HG03432 (cell line): ENCODE results near the gene ROGDI.

ENCODE experiments used
- ATAC-seq: cut with Tn5 transposase; IDR thresholded peaks from one replicate; pipeline ENCODE4 v1.9.1; 2021; ENCODE audit warnings: mild to moderate bottlenecking, moderate library complexity; ENCODE audit not compliant: unreplicated experiment

The ROGDI gene

DNA sequence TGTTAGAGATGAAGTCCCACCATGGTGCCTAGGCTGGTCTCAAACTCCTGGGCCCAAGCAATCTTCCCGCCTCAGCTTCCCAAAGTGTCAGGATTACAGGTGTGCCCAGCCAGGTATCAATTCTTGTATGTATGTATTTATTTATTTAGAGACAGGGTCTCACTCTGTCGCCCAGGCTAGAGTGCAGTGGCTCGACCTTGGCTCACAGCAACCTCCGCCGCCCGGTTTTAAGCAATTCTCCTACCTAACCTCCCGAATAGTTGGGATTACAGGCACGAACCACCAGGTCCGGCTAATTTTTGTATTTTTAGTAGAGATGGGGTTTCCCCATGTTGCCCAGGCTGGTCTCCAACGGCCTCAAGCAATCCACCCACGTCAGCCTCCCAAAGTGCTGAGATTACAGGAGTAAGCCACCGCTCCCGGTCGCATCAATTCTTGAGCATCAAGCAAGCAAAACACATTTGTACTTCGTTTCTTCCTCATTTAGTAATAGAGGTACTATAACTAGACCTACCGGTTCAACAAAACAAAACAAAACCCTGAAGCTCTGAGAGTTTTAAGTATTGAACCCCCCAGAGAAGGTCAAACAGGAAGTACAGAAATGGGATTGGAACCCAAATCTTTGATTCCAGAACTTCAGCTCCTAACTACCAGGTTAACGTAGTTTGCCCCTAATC is 34.4 kb downstream of the ROGDI start:
- no peak for ATAC-seq

DNA sequence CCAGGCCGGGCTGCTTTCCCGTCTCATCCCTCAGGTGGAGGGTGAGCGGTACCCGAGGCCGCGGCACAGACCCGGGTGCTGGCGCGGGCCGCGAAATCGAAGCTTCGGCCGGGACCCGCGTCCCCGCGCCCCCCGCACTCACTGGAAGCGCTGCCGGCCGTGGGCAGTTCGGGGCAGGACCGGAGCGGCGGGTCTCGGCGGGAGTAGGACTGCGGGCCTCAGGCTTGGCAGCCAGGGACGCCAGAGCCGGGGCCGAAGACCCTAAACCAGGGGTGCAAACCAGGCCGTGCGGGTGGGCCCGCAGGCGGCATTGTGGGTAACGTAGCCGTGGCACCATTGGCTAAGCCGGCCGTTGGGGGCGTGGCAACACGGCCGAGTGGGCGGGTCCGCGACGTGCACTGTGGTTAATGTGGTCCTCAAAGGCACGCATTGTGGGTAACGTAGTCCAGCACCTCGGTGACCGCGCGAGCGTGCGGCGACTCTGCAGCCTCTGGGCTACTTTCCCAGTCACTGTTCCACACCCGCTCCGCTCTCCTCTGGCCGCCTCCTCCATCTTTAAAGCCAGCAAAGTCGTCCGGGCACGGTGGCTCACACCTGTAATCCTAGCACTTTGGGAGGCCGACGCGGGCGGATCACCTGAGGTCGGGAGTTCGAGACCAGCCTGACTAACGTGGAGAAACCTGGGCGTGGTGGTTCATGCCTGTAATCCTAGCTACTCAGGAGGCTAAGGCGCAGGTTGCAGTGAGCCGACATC is 35.4 kb downstream of the ROGDI start, which contains the start of gene ZNF500:
Gene ZNF500, minus strand, starts transcription at position 288 of the 754 bp plus-strand sequence. CDS start 1,184 bp downstream, outside the sequence.
- peak; percentile 90 for ATAC-seq

GRCh38 chr16:4765511-4766474 is 36.6 kb downstream of the ROGDI start:
- ATAC-seq: no peak

- no peak for ATAC-seq
These were observed 38.6 kb downstream of the ROGDI start for GRCh38 chr16:4763791-4764190.

DNA sequence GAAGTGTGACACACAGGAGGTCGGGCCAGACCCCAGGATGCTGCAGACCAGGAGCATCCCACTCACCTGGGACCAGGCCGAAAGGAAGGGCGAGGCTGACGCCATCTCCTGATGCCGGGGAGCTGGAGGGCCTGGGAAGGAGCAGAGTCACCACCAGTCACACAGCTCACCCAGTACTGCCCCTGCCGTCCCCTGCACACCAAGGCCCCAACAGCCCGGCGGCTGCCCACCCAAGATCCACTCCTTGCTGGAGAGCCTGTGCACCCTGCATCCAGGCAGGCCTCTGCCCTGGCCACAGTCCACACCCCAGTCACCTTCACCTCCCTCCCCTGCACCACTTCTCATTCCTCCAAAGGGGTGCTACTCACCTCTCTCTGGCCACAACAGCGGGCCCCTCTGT is 40.2 kb downstream of the ROGDI start:
- ATAC-seq: no peak

DNA sequence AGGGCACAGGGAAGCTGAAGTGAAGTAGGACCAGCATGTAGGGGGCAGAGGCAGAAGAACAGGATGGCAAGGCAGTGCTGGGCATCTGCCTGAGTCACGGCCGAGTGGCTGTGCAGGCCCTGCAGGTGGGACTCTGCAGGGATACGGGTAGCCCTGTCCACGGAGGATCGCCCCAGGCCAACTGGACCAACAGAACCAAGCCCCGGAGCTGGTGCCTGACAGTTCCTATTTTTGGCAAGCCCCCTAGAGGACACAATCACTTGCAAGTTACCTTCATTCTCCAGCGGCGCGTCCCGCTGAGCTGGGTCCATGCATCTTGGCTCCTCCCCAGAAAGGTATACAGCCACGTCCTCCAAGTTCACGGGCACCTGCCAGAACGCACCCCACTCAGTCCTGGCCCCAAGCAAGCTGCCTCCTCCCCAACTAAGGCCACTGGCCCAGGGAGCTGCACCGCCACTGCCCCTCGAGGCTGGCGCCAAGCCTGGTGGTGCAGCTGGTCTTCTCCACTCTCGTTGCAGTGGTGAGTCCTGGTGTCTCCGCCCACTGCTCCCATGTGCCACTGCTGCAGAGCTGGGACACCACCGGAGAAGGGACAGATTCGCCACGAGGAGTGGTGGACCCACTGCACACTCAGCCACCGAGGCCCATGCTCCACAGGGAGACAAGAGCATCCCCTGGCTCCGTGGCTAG is 42.1 kb downstream of the ROGDI start:
- no peak for ATAC-seq

GRCh38 chr16:4755687-4756086 is 46.7 kb downstream of the ROGDI start:
- no peak for ATAC-seq

DNA sequence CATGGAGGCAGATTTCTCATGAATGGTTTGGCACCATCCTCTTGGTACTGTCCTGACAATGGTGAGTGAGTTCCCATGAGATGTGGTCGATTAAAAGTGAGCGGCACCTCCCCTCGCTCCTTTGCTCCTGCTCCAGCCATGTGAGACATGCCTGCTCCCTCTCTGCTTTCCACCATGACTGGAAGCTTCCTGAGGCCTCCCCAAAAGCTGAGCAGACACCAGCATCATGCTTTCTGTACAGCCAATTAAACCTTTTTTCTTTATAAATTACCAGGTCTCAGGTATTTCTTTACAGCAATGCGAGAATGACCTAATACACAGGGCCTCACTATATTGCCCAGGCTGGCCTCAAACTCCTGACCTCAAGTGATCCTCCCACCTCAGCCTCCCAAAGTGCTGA is 47.6 kb downstream of the ROGDI start:
- ATAC-seq: no peak

GRCh38 chr16:4753227-4753626 is 49.2 kb downstream of the ROGDI start:
- ATAC-seq: no peak

GRCh38 chr16:4752351-4753100 is 49.9 kb downstream of the ROGDI start:
- no peak for ATAC-seq

DNA sequence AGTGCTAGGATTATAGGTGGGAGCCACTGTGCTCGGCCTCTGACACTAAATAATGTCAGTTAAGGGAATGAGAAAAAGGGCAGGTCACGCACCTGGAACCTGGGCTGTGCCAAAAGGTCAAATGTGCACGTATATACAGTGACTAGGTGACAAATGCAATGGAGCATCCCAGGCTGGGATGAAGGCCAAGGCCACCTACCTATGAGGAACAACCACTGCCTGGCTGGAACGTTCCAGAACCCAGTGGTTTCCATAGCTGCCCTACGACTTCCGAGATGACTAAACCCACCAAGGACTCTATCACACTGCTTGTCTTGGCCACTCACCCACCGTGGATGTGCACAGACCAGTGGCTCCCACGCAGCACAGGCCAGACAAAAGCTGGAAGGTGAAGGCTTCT is 51.5 kb downstream of the ROGDI start:
- ATAC-seq: no peak

GRCh38 chr16:4749700-4750257 is 52.7 kb downstream of the ROGDI start:
- no peak for ATAC-seq

DNA sequence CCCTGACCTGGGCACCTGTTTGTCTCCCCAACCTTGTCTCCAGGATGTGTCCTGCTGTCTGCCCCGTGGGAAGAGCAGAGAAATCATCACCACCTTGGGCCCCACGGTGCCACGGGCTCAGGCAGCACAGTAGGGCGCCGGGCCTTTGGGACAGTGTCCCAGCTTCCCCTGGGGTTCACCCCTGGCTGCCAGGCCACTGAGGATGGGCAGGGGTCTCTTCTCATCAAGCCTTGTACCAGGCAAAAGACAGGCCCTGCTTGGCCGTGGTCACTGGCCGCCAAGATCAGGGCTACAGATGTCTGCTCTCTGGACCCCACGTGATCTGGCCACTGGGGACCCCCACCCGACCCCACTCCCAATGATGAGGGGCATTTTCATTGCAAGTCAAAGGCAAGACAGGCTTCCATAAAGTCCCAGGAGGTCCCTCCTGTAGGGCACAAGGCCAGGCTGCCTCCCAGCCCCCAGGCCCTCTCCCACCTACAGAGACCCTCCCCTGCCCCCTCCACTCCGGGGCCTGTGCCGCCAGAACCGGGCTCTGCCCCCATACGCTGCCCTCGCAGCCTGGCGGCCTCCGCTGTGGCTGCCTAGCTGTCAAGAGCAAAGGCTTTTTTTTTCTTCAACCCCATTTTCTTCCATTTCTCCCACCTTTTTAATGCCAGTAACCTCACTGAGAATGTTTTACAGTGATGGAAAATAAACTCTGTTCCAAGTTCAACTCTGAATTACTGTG is 53.6 kb downstream of the ROGDI start:
- ATAC-seq: no peak

DNA sequence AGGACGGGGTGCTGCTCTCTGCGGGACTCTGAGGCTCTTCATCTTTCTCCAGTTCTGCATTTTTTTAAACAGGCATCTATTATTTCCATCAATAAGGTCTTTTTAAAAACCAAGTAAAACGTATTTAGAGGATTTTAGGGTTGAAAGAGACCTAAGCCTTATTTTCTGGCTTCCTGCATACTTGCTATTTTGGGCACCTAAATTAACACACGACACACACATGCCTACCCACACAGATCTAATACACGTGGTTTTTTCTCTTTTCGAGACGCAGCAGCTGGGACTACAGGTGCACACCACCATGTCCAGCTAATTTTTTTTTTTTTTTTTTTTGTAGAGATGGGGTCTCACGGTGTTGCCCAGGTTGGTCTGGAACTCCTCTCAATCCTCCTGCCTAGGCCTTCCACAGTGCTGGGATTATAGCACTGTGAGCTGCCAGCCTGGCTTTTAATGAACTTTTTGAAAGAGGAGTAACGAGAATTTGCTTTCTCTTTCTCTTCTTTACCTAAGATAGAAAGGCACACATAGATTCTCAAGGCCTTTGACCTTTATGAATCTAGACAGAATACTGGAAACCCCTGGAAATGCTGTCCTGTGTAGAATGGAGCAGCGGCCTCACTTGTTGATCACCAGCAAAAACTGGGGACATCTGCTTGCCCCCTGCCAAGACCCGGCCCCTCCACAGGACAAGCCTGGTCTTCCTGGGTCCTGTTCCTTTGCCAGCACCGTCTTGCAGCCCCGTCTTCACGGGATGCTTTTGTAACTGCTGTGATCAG is 54.3 kb downstream of the ROGDI start:
- no peak for ATAC-seq

DNA sequence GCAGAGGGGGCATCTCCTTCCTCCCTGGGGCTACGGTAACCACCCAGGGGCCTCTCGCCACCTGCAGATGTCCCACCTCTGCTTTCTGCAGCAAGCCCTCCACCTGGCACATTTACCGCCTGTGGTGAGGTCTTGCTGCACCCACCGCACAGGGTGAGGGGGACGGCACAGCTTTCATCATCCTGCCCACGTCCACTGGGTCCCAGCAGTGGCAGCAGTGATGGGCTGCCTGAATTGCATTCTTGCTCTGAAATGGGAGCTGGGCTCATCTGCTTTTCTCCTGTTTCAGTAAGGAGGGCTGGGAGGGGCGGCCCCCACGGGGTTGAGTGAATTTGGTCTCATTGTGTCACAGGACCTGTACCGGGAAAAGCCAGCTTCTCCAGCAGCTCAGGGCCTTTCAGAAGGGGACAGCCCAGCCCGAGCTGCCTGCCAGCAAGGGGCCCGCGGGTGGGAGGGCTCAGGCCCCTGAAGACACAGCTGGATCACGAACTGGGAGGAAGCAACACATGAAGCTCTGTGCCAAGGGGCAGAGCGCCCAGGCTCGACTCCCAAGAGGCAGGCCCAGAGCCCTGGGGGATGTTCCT is 55.4 kb downstream of the ROGDI start:
- ATAC-seq: no peak
